DLD1 (cell line): ENCODE measurements around the gene PGS1.
"Not testable (repeated sequence)": the region's sequence is repeated elsewhere in the genome, so short reads cannot be mapped to it uniquely, and the experiment has no call there.

Experiments used
- in situ Hi-C: cut with HindIII; loops from 2 replicates; pipeline ENCODE4 v1.10.0; 2017; ENCODE audit warnings: low sequenced_read_pairs

The PGS1 gene

DNA sequence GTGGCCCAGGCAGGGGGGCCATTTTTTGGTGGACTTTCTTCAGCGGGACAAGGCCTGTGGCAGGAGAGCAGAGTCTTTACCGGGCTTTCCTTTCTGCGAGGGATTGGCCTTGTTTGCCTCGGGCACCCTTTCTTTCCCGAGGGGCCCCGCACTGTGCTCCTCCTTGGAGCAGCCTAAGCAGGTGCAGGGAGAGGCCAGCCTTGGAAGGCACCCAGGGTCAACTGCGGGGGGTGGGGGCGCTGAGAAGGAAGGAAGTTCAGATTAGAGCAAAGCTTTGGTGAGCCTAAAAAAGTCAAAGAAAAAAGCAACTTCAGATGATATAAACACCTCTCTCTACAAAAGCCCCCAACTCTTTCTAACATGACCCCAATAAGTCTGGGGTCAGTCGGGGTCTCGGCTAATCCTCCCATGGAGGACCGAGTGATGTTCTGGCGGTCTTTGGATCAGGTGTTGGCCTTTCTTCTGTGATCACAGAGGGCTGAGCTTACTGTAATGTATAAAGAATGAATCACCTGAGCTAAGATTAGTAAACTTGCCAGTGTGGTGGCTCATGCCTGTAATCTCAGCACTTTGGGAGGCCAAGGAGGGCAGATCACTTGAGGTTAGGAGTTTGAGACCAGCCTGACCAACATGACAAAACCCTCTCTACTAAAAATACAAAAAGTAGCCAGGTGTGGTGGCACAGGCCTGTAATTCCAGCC lies 63.0 kb downstream of the PGS1 start:
- in situ Hi-C loops = no loop called here

GRCh38 chr17:78442648-78443218 lies 64.3 kb downstream of the PGS1 start:
- in situ Hi-C loops = no loop called here

DNA sequence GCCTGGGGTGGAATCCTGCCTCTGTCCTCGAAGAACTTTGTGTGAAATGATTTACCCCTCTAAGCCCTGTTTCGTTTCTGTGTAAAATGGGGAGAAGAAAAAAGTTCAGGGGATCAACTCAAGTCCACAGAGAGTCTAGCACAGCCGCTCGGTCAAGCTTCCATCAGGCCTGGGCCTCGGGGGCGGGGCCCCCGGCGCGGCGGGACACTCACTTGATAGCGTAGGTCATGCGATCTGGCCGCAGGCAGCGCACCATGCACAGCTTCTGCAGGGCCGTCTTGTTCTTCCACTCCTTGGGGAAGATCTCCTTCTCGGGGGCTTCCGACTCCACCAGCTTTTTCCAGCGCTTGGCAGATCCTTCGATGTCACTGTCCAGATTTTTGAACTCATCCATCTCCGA lies 65.9 kb downstream of the PGS1 start:
- in situ Hi-C loops = no loop called here

- in situ Hi-C loops = no loop called here
Observed at GRCh38 chr17:78446833-78447232, 68.4 kb downstream of the PGS1 start.

GRCh38 chr17:78448356-78448993 lies 70.0 kb downstream of the PGS1 start:
- in situ Hi-C loops = no loop called here

- in situ Hi-C loops = no loop called here
Observed at GRCh38 chr17:78449983-78450595, 71.6 kb downstream of the PGS1 start.

DNA sequence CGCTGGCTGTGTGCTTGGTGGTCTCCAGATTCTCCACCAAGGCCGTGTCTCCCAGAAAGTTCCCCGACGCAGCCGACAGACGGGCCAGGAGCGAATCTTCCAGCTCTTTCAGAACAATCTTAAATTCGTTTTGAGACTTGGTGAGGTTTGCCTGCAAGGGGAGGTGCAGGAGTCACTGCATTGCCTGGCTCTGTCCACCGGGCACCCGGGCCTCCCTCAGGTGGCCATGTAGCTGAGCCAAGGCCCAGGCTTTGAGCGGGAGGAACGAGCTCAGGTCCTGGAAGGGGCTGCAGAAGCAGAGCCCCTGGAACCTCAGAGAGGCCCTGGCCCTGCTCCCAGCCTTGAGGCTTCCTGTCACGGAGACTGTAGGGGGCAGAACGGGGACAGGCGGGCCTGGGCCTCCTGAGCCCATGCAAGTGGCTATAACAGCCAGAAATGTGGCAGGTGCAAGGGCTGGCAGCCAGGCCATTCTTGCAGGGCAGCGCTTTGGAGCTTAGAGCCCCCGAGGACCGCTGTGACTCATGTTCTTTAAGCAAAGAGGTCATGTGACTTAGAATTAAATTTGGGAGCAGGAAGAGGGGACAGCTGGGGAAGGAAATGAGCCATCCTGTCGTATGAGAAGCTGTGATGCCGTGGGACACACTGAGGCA lies 72.4 kb downstream of the PGS1 start:
- in situ Hi-C loops = no loop called here

GRCh38 chr17:78451753-78452152 lies 73.3 kb downstream of the PGS1 start:
- in situ Hi-C loops = no loop called here

- in situ Hi-C loops = no loop called here
Observed at GRCh38 chr17:78454346-78454745, 75.9 kb downstream of the PGS1 start.

DNA sequence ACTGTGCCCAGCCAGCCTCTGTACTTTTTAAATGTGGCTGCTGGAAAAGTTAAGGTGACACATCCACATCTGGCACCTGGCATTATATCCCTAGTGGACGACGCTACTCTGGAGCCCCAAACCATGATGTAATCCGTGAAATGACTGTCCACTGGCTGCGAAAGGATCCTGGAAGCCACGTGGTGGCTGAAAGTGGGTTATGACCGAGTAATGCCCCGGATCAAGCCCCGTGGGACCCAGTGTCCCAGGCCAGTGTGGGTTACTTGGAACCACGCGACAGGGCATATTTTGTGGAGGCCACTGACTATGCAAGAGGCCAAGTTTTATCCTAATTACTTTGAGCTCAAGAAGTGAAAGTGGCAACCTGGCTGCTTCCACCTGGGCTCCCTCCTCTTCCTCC lies 79.6 kb downstream of the PGS1 start:
- in situ Hi-C loops = no loop called here

DNA sequence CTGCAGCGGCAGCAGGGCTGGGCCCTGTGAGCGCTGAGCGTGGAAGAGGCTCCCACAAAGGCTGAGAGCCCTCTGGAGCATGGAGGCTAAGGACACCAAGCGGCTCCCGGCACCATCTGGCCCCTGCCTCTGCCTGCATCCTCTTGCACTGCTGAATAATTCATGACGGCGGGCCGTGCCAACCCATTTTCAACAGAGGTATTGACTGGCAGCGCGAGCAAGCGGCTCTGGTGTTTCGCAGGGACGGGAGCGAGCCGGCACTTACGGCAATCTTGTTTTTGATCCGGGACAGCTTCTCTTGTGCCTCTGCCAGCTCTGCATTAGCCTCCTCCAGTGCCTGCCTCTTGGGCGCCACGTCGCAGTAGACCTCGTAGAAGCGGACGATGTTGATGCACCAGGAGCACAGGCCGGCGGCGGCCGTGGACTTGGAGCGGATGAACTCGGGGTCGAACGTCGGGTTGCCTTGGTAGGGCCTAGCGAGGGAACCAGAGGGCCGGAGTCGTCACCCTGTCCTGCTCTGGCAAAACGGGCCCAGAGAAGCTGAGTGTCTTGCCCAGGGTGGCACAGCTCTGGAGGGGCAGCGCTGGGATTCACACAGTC lies 80.4 kb downstream of the PGS1 start:
- in situ Hi-C loops = no loop called here

GRCh38 chr17:78459696-78460095 lies 81.2 kb downstream of the PGS1 start:
- in situ Hi-C loops = no loop called here

DNA sequence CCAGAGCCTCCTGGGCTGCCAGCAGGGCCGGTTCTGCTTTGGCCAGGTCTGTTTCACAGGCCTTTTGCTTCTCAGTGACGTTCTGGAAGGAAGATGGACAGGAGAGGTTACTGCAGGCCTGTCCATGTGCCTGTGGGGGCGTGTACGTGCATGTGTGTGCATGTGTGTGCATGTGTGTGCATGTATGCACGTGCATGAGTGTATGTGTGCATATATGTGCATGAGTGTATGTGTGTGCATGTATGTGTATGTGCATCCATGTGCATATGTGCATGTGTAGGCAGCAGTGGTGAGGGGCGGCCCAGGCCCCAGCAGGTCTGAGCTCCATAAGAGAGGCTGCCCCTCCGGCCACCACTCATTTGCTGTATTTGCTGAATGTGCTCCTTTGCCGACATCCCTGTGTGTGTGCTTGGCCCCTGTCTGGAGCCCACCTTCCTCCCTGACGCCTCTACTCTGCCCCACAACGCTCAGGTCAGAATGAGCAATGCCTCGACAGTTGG lies 81.8 kb downstream of the PGS1 start:
- in situ Hi-C loops = no loop called here

DNA sequence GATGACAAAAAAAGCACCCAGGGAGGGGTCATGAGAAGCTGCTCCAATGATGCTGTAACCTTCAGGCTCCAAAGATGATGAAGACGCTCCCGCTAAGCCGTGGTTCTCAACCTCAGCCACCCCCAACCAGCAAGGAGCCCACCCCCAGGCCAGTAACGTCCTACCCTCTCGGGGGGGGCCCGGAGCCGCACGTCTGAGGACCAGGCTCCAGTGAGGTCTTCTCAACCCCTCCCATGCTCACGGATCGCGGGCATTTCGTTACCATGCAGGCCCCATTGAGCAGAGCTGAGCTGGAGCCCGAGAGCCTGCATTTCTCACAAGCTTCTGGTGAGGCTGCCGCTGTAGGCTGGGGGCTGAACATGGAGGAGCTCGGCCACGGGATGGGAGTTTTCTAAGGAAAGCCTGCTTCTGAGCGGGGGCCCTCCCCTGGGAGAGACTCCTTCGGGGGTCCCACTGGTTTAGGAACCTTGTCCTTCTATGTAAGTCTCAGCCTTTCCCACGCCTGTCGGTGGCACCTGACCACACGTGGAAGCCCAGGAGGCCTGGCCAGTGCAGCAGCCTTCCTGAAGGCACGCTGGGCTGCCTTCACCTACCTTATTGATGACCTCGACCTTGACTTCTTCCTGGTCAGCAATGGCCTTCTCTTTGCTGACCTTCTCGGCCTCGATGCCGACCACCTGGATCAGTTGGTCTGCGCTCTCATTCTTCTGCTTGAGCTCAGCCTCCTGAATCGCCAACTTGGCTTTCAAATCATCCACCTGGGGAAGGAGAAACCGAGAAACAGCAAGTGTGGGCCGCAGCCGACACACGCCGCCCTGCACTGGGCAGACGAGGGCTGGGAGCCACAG lies 82.7 kb downstream of the PGS1 start:
- in situ Hi-C loops = no loop called here

DNA sequence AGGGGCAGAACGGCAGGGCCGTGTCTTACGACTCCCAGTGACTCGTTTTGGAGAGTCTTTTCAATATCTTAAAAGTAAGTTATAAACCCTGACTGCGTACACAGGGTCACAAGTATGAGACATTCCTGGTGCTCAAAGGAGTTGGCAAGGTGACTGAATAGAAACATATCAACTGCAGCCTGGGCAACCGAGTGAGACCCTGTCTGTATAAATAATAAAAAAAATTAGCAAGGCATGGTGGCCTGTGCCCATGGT lies 83.3 kb downstream of the PGS1 start:
- in situ Hi-C loops = no loop called here

GRCh38 chr17:78462148-78462547 lies 83.7 kb downstream of the PGS1 start:
- in situ Hi-C loops = no loop called here

DNA sequence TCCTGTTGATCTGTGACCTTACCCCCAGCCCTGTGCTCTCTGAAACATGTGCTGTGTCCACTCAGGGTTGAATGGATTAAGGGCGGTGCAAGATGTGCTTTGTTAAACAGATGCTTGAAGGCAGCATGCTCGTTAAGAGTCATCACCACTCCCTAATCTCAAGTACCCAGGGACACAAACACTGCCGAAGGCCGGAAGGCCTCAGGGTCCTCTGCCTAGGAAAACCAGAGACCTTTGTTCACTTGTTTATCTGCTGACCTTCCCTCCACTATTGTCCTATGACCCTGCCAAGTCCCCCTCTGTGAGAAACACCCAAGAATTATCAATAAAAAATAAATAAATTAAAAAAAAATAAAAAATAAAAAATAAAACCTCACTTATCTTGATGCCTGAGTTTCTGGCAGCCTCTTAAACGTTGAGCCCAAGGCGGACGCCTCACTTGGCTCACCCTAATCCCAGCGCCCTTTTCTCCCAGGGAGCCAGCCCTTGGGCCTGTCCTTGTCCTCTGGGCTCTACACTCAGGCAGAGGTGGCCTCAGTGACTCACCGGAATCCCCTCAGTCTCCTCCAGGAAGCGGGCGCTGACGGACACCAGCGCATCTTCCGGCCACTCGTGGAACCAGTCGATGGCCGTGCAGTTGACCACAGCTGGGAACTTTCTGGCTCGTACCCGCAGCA lies 87.8 kb downstream of the PGS1 start:
- in situ Hi-C loops = not testable (repeated sequence)

DNA sequence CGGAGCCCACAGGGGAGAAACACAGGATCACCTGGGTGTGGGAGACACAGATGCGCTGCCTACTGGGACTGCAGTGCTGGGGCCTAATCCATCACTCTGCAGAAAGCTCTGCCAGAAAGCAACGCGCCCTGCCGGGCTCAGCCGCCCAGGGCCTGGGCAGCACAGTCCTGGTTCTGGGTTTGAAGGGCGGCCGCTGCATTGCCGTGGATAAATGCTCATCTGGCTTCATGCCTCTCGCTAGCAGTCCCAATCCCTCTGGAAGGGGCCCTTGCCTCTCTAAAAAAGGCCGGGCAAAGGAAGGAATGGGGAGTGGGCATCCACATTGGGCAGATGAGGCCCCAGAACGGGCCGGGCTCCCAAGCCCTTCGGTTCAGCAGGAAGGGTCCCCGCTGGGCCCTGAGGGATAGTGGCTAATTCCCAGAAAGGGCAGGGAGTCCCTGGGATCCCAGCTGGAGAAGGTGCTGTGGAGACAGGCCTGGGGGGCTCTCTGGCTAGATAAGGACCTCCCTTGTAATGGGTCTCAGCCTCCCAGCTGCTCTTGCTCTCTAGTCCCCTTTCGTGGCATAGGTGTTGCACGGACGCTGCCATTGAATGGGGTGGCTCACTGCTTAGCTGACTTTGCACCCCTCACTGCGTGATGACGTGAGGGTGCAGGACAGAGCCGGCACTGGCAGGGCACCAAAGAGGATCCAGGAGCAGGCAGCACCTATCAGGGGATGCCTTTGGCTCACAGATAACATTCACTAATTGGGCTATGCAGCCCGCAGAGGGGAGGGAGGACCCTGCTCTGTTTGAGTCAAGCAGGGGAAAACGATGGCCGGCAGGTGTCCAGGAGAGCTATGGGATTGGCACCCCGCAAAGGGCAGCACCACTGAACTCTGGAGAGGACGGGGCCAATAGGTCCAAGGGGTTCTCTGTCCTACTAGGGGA lies 88.6 kb downstream of the PGS1 start:
- in situ Hi-C loops = no loop called here

DNA sequence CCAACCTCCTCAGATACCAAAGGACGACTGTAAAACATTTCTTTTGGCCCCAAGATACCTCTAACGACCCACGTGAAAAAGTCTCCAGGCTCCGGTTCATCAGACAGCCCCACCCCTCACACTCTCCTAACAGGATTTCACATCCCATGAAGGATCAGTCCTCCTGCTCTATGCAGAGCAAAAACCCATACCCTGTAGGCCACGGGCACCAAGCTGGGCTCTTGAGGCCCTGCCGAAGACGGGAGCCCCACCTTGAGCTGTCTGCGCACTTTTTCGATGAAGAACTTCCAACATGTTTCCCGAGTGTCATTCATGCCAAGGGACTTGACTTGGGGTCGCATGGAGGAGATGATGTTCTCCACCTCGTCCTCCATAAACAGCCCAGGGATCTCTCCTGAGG lies 89.9 kb downstream of the PGS1 start:
- in situ Hi-C loops = no loop called here
